ENCODE measurements around the gene UBE2J1. TPM values are rescaled to one million over a fixed set of nuclear protein-coding genes. Genes with fewer than 3 reads are reported as not detected.

The UBE2J1 gene
- total and polyA plus RNA-seq, 9 of the 15 experiments (the other 6 are each of a cell fraction or from before 2014, with no cell fraction given): 11.6 to 32.6 (median 22.0) TPM

DNA sequence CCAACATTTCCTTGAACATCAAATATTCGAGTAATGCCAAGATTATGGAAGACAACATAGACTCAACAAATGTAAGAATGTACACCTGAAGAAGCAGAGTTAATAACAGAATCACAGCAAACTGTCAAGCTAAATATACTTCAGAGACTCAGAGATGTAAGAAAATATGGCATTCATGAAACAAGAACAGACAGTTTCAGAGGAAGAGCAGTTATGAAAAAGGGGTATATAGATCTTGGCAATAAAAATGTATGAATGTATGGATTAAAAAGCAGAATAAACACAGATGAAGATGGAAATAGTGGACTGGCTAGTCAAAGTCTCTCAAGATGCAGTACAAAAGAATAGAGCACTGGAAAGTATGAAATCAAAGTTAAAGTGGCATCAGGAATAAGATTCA, 41.1 kb upstream of the UBE2J1 start (continued):
- no peak for TF ChIP-seq PPARD (CRISPR knock-in tag; IDR thresholded peaks at IDR 0.05)
- TF ChIP-seq, protein P1, sequence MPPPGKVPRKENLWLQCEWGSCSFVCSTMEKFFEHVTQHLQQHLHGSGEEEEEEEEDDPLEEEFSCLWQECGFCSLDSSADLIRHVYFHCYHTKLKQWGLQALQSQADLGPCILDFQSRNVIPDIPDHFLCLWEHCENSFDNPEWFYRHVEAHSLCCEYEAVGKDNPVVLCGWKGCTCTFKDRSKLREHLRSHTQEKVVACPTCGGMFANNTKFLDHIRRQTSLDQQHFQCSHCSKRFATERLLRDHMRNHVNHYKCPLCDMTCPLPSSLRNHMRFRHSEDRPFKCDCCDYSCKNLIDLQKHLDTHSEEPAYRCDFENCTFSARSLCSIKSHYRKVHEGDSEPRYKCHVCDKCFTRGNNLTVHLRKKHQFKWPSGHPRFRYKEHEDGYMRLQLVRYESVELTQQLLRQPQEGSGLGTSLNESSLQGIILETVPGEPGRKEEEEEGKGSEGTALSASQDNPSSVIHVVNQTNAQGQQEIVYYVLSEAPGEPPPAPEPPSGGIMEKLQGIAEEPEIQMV (tag; conservative IDR thresholded peaks at IDR 0.05; ENCODE audit: low read depth): no peak
- no peak for TF ChIP-seq CBX2 (IDR thresholded peaks at IDR 0.05; ENCODE audit: insufficient read depth, low read length, poor library complexity, severe bottlenecking)

DNA sequence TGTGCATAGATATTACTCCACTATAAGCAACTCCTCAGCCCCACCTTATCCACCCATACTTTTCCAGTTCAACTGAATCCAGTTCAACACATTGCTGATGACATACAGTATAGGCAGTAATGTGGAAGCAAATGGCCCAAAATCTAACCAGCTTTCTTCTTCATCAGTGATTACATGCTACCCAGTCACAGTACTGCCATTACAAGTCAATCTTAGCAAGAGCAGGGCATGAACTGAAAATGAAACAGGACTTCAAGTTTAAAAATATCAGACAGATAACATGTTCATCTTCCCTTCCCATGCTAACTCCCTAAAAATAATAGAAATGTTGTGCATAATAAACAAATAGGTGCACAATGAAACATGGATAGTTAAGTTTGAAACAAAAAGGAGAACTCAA, 40.3 kb upstream of the UBE2J1 start:
- Histone ChIP-seq H3K4me3 (no peak overlapping the region), H3K36me3 (ENCODE audit: control insufficient read depth, insufficient read depth, low read length) (no peaks in the 10 kb centered on the region), H3K79me2 (ENCODE audit: control insufficient read depth, insufficient read depth, low read length) (no peaks in the 10 kb centered on the region), H3K4me2 (ENCODE audit: insufficient read depth, low read length) (no peak overlapping the region), H3K9me3 (replicated peaks; ENCODE audit: control insufficient read depth, insufficient read depth, low read depth, low read length) (no peaks in the 10 kb centered on the region), H3K9me1 (ENCODE audit: control insufficient read depth, insufficient read depth, low read length) (no peaks in the 10 kb centered on the region), H3K27ac (ENCODE audit: extremely low read depth, low read depth, low read length) (no peak overlapping the region), H3K9ac (ENCODE audit: insufficient read depth in 1 of 2, low read depth in 2 of 2, low read length in 2 of 2) (no peak overlapping the region), H3K4me1 (replicated peaks in 1 of 2; ENCODE audit: control insufficient read depth in 2 of 2, insufficient read depth in 2 of 2, low read length in 2 of 2) (no peaks in the 10 kb centered on the region), H2AFZ (ENCODE audit: low read depth, low read length) (no peak overlapping the region), H3K27me3 (ENCODE audit: control insufficient read depth in 2 of 2, insufficient read depth in 2 of 2, low read length in 2 of 2) (peaks cover 2 to 6% of the 10 kb centered on the region in 2 experiments; a peak in 3 of 5 replicates), H4K20me1 (replicated peaks; ENCODE audit: control insufficient read depth, insufficient read depth, low read length) (no peaks in the 10 kb centered on the region)
- CTCF ChIA-PET (ENCODE audit: low intra/inter-chr PET ratio): no interaction called here
- ATAC-seq (no peak), DNase-seq (ENCODE audit: extremely low read depth in 1 of 4, low spot score in 3 of 4) (no peak), FAIRE-seq (no peak)
- in situ Hi-C loops (cut with MboI): no loop called here
- POLR2A ChIA-PET: no interaction called here
- BruUV-seq (replicated peaks): no TSS peak
- intact Hi-C loops (cut with micrococcal nuclease): no loop called here
- TF ChIP-seq, protein P2, sequence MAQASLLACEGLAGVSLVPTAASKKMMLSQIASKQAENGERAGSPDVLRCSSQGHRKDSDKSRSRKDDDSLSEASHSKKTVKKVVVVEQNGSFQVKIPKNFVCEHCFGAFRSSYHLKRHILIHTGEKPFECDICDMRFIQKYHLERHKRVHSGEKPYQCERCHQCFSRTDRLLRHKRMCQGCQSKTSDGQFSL (CRISPR knock-in tag; IDR thresholded peaks at IDR 0.05): no peak
- TF ChIP-seq, protein P2 (tag; IDR thresholded peaks at IDR 0.05): no peak
- TF ChIP-seq ZC3H4 (CRISPR knock-in tag; IDR thresholded peaks at IDR 0.05; ENCODE audit: borderline replicate concordance) (no peak), HDAC1 (IDR thresholded peaks at IDR 0.05) (no peak), CEBPG (CRISPR knock-in tag; IDR thresholded peaks at IDR 0.05) (no peak), CEBPG (tag; conservative IDR thresholded peaks at IDR 0.05 in 1 of 2, IDR thresholded peaks at IDR 0.05 in 1 of 2) (no peak), KLF13 (tag; IDR thresholded peaks at IDR 0.05; ENCODE audit: borderline replicate concordance, low read depth) (no peak), FUS (optimal IDR thresholded peaks at IDR 0.05; ENCODE audit: low read depth, low read length) (no peak), ZNF212 (CRISPR knock-in tag; IDR thresholded peaks at IDR 0.05) (no peak), ASH1L (IDR thresholded peaks at IDR 0.05; ENCODE audit: borderline replicate concordance, low read depth, partially characterized antibody) (no peak), FOXM1 (IDR thresholded peaks at IDR 0.05; ENCODE audit: low read depth) (no peak), FOXM1 (CRISPR knock-in tag; IDR thresholded peaks at IDR 0.05; ENCODE audit: low read depth) (no peak), HDAC8 (tag; IDR thresholded peaks at IDR 0.05) (no peak), EP300 (IDR thresholded peaks at IDR 0.05; ENCODE audit: low read length) (no peak), SNRNP70 (optimal IDR thresholded peaks at IDR 0.05; ENCODE audit: low read depth, low read length) (no peak)
- TF ChIP-seq, protein P3, sequence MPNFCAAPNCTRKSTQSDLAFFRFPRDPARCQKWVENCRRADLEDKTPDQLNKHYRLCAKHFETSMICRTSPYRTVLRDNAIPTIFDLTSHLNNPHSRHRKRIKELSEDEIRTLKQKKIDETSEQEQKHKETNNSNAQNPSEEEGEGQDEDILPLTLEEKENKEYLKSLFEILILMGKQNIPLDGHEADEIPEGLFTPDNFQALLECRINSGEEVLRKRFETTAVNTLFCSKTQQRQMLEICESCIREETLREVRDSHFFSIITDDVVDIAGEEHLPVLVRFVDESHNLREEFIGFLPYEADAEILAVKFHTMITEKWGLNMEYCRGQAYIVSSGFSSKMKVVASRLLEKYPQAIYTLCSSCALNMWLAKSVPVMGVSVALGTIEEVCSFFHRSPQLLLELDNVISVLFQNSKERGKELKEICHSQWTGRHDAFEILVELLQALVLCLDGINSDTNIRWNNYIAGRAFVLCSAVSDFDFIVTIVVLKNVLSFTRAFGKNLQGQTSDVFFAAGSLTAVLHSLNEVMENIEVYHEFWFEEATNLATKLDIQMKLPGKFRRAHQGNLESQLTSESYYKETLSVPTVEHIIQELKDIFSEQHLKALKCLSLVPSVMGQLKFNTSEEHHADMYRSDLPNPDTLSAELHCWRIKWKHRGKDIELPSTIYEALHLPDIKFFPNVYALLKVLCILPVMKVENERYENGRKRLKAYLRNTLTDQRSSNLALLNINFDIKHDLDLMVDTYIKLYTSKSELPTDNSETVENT (CRISPR knock-in tag; IDR thresholded peaks at IDR 0.05): no peak
